ENCODE measurements around the gene BSDC1.

GRCh38 chr1:32372149-32372756, 22.0 kb downstream of the BSDC1 start:
- TF ChIP-seq POLR2A (IDR thresholded peaks at IDR 0.05; ENCODE audit: low read depth, low read length) (no peak), POLR2AphosphoS5 (IDR thresholded peaks at IDR 0.05; ENCODE audit: low read depth, low read length) (no peak), TAF1 (IDR thresholded peaks at IDR 0.05; ENCODE audit: low read depth, low read length) (no peak)
